Coronary artery (tissue), 2 donors: Measurements from ENCODE around the gene SRBD1.

Source experiments
- DNase-seq: peaks from one replicate; pipeline ENCODE4 v3.0.0-alpha.2; 2017; ENCODE audit warnings: low spot score
- H3K27ac ChIP-seq, 2 donors: fragments of 200-600 bp; sonication (generic); one replicate each; pipeline ENCODE4 v1.5.1; 2016 to 2019
- H3K4me3 ChIP-seq: fragments of 200-600 bp; sonication (generic); 2 replicates; pipeline ENCODE4 v1.5.1; 2016; ENCODE audit warnings: mild to moderate bottlenecking, moderate library complexity
- CTCF ChIP-seq: fragments of 200-600 bp; sonication (generic); IDR thresholded peaks from one replicate; pipeline ENCODE4 v1.5.1; 2019; ENCODE audit warnings: antibody characterized with exemption

The SRBD1 gene

GRCh38 chr2:45610281-45611019 lies 617 bp downstream of the SRBD1 start:
- peak; percentile 73 for DNase-seq
- peak overlapping the region; percentile 77 to 82 for H3K27ac ChIP-seq
- TF ChIP-seq CTCF = no peak

DNA sequence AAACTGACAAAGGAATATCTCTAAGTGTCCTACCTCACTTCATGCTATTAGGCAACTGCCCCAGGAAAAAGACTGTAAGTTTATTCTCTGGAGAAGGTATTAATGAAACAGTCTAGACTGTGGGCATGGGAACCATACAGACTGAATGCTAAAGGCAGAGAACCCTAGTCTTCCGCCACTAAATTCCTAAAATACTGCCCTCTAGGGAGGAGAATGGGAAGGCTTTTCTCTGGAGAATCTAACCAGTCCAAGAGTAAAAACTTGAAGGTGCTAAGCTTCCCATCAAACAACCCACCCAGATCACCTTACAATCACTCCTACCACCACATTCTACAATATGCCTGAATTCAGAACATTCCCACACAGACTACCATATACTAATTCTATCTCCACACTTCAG lies 3.4 kb downstream of the SRBD1 start:
- Histone ChIP-seq H3K4me3 (no peak overlapping the region), H3K27ac (no peak overlapping the region)
- no peak for TF ChIP-seq CTCF
- no peak for DNase-seq

More at GRCh38 chr2:45610281-45611019, 617 bp downstream of the SRBD1 start:
- H3K4me3 ChIP-seq = peak overlapping the region; percentile 77

GRCh38 chr2:45606796-45607195 lies 4.3 kb downstream of the SRBD1 start:
- Histone ChIP-seq H3K4me3 (no peak overlapping the region), H3K27ac (no peak overlapping the region)
- TF ChIP-seq CTCF = no peak
- no peak for DNase-seq

DNA sequence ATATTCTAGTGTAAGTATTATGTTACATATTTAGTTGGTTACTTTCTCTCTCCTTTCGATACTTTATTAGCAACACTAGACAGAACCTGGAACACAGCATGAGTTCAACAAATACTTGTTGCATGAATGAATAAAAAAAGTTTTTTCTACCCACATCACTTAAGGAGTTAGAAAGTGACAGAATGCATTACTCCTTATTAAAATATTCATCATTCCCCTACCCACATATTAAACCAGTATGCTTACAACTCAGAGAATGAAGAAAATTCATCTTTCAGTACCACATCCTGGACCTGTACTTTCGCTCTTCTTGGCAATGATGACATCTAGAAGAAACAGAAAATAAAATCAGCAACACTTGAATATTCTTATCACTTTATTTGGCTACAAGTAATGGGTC lies 6.0 kb downstream of the SRBD1 start:
- TF ChIP-seq CTCF = no peak
- H3K27ac ChIP-seq = no peak overlapping the region
- H3K4me3 ChIP-seq = no peak overlapping the region
- DNase-seq = no peak

DNA sequence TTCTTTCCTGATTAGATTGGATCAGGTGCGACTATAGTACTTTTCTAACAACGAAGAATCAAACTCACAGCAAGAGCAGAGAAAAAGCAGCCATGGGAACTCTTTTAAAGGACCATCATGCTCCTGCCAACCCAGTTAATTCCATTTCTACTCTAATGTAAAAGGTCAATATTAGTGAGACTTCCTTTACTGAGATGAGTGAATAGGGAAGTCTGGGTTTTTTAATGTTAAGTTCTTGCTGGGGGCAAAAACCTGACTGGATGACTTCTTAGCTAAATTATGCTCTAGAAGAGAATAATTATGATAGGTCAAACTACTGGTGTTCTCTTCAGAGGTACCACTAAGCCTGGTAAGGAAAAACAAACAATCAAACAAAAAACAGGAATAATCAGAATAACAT lies 8.4 kb downstream of the SRBD1 start:
- TF ChIP-seq CTCF = no peak
- no peak overlapping the region for H3K27ac ChIP-seq

DNA sequence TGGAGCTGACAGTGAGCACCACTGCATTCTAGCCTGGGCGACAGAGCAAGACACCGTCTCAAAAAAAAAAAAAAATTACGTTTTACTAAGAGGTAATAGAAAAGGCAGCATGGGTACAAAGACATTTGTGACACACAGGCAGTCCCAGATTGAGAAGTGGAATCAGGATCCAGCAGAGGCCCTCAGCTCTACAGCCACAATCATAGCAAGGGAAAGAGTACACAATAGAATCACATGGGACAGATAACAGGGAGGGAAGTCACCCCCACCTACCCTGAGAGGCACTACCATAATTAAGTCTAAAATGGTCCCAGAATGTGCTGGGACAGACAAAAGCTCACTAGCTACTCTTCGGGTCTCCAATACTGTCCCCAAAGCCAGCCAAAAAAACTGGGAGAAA lies 12.5 kb downstream of the SRBD1 start:
- DNase-seq = no peak
- no peak overlapping the region for H3K27ac ChIP-seq
- TF ChIP-seq CTCF = no peak
- no peak overlapping the region for H3K4me3 ChIP-seq

More for the DNA sequence above, 8.4 kb downstream of the SRBD1 start:
- DNase-seq = no peak
- H3K4me3 ChIP-seq = no peak overlapping the region

DNA sequence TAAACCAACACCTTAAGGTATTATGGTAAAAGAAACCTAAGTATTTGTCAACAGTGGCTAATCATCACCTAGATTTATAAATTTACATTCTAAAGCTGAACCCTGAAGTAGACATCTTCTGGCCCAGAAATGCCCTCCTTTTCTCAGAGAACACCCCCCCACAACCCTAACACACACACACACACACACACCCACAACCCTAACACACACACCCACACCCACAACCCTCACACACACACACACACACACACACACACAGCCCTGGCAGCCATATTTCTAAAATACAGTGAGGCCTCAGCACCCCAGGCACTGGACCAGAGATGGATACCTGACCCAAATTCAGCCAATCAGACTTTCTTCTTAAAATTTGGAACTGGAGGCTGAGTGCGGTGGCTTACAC lies 14.3 kb downstream of the SRBD1 start:
- no peak for DNase-seq
- no peak overlapping the region for H3K27ac ChIP-seq
- H3K4me3 ChIP-seq = no peak overlapping the region
- no peak for TF ChIP-seq CTCF
